Esophagus muscularis mucosa (tissue), 3 donors: ENCODE data around the gene KSR1.
"Not testable (repeated sequence)": the region's sequence is repeated elsewhere in the genome, so short reads cannot be mapped to it uniquely, and the experiment has no call there.

Experiments
- CTCF ChIP-seq, 3 experiments: fragments of 200-600 bp in 2 of 3; fragments of 450-650 bp in 1 of 3; sonication (generic) in 2 of 3; IDR thresholded peaks; one replicate each; pipeline ENCODE4 v1.5.1; 2017 to 2019; ENCODE audit warnings: antibody characterized with exemption in 3 of 3, mild to moderate bottlenecking in 2 of 3, moderate library complexity in 1 of 3
- POLR2AphosphoS5 ChIP-seq, 2 donors: sonication (generic); formaldehyde crosslinking; IDR thresholded peaks; one replicate each; pipeline ENCODE4 v1.6.1; 2017; ENCODE audit warnings: antibody characterized with exemption in 2 of 2

- TF ChIP-seq CTCF, POLR2AphosphoS5 (IDR thresholded peaks at IDR 0.05): not testable (repeated sequence)
Measured at GRCh38 chr17:27637818-27638217, 181.6 kb downstream of the KSR1 start.
